GM19035 (cell line): ENCODE data around the gene NOC2L.
"Not testable (repeated sequence)": the region's sequence is repeated elsewhere in the genome, so short reads cannot be mapped to it uniquely, and the experiment has no call there.

Experiments
- ATAC-seq: cut with Tn5 transposase; IDR thresholded peaks from one replicate; pipeline ENCODE4 v1.9.1; 2021; ENCODE audit not compliant: unreplicated experiment

Gene NOC2L

GRCh38 chr1:994546-994945 is 35.5 kb upstream of the NOC2L start:
- ATAC-seq: not testable (repeated sequence)

DNA sequence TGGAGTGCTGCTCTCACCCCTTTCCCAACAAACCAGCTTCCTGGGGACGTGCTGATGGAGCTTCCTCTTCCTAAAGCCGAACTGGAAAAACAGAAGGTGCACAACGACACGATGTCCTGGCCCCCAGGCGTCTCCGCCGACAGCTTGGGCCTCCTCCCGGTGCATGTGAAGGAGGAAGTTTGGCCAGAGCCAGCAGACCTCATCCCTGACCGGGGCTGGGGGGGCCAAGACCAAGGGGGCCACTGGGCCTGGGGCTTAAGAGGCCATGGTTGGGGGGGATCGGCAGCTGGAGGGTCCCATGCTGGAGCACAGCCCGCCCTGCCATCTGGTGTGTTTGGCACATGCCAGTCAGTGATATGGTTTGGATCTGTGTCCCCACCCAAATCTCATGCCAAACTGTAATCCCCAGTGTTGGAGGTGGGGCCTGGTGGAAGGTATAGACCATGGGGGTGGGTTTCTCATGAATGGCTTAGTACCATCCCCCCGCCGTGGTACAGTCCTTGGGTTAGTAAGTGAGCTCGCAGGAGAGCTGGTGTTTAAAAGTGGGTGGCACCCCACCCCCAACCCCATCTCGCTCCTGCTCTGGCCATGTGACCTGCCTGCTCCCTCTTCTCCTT is 34.4 kb upstream of the NOC2L start:
- ATAC-seq: no peak

- no peak for ATAC-seq
Measured at GRCh38 chr1:992362-992761, 33.3 kb upstream of the NOC2L start.

- no peak for ATAC-seq
Measured at GRCh38 chr1:991895-992294, 32.8 kb upstream of the NOC2L start.

DNA sequence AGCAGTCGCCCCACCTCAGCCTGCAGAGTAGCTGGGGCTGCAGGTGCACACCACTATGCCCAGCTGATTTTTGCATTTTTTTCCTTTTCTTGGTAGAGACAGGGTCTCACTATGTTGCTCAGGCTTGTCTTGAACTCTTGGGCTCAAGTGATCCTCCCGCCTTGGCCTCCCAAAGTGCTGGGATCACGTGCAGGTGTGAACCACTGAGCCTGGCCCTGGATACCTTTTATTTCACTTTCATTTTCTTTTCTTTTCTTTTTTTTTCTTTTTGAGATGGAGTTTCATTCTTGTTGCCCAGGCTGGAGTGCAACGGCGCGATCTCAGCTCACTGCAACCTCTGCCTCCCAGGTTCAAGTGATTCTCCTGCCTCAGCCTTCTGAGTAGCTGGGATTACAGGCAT is 32.2 kb upstream of the NOC2L start:
- not testable (repeated sequence) for ATAC-seq

DNA sequence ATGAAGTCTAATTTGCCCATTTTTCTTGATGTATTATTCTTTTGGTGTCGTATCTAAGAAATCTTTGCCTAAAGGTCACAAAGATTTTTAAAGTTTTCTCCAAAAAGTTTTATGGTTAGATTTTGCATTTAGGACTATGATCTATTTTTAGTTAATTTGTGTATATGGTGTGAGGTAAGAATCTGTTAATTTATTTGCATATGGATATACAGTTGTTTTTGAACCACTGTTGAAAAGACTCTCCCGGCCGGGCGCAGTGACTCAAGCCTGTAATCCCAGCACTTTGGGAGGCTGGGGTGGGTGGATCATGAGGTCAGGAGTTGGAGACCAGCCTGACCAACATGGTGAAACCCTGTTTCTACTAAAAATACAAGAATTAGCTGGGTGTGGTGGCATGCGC is 29.0 kb upstream of the NOC2L start:
- not testable (repeated sequence) for ATAC-seq

DNA sequence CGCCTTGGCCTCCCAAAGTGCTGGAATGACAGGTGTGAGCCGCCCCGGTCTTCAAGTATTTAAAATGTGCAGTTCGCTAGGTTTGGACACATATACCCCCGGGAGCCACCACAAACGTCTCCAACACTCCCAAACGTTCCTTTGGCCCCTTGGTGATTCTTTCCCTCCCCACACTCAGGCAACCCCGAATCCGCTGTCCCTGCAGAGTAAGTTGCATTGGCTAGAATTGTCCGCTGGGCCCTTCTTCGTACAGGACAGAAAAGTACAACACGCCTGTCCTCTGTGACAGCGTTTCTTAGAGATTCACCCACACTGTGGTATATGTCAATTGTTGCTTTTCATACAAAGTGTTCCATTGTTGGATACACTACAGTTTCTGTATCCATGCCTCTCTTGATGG is 26.1 kb upstream of the NOC2L start:
- ATAC-seq: no peak

GRCh38 chr1:984476-984814 is 25.4 kb upstream of the NOC2L start:
- no peak for ATAC-seq

DNA sequence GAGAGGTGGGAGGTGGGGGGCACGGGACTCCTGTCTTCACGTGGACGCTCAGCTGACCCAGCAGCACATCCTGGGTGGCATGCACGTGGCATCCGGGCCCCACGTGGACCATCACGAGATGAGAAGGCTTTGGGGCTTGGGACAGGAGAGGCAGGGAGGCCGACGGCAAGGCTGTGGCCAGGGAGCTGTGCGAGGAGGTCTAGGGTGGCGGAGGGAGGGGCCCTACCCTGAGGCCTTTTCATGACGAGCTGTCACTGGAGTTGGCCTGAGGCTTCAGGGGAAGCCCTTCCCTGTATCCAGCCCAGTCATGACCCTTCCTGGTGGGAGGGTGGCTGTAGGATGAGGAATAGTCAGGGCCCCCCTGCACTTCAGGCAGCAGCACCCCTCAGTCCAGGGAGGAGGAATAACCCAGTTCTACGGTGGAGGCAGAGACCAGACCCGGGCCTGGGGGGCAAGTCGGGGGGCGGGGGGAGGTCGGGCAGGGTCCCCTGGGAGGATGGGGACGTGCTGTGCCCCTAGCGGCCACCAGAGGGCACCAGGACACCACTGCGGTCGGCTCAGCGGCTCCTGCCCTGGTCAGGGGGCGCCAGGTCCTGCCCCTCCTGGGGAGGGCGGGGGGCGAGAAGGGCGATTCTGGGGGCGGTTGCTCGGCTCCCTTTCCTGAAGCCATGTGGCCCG is 24.9 kb upstream of the NOC2L start:
- no peak for ATAC-seq

DNA sequence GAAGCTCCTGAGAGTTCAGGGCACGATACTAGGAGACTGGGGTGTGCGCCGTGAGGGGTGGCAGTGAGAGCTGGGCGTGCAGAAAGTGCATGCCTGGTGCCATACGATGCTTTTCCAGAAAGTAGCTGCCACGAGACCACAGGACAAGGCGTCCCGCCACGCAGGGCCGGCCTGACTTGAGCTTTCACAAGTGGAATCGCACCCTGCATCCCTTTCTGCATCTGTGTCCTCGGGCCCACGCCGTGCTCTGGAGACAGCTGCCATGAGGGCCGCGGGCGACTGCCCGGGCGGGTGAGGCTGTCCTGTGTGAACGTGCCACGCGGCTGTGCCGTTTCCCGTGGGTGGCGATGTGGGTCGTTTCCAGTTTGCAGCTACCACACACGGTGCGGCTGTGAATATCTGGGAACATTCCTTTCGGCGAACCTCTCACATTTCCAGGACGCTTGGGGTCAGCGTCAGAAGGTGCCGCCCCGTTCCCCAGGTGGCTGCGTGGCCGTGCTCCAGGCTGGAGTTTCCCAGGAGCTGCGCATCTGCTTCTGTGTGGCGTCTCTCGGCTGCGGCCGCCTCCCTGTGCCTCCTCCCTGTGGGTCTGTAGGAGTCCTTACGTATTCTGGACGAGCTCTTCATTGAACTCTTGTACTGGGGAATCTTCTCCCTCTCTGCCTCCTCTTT is 23.8 kb upstream of the NOC2L start:
- no peak for ATAC-seq

GRCh38 chr1:981955-982558 is 23.0 kb upstream of the NOC2L start, which contains the start of gene PERM1:
Gene PERM1 (minus strand): TSS chr1:982093. CDS start chr1:981029, 1,064 bp downstream.
- ATAC-seq: no peak

DNA sequence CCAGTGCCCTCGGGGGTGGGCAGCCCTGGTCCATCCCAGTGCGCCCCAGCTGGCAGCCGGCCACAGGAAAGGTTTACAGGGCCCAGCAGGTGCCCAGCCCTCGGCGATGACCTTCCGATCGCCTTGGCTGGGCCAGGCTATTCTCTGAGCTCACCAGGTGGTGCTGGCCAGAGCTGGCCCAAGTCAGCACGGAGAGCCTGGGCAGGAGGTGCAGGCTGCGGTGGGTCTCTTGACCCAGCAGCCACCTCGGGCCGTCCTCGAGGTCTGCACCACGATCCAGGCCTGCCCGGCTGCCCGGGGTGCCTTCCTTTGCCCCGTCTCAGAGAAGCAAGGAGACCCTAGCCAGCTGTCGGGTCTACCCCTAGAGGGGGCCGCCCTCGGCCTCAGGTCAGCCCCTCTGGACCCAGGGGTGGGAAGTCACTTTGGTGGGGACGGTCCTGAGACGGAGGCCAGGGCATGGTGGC is 22.5 kb upstream of the NOC2L start:
- no peak for ATAC-seq

DNA sequence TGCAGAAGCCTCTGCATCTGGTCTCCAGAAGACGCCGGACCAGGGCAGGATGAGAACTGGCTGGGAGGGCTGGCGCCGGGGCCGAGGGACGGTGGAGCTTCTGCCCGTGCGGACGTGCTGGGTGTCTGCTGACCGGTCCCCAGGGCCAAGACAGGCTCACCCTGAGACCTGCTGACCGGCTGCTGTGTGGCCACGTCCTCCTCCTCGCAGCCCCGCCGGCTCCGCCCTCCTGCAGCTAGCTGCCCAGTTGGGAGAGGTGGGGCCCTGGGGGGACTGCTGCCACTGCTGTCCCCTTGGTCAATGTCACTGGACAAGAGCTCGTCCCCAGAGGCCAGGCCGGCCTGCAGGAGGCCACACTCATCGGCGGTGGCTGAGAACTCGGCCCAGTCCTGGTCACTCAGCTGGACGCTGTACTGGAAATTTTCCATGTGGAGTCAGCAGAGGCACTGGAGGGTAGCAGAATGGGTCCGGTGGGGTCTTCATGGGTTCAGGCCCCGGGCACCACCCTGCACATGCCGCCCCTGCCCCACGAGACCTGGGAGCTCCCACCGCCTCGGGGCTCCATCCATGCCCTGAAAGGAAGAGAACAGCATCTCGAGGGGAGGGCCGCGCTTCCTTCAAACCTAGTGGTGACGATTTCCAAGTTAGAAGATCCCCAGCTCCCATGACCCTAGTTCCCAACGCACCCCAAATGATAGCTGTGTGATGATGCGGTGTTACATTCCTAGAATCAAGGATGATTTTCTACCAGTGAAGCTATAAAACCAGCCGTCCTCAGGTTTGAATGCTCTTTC is 21.7 kb upstream of the NOC2L start:
- ATAC-seq: no peak

DNA sequence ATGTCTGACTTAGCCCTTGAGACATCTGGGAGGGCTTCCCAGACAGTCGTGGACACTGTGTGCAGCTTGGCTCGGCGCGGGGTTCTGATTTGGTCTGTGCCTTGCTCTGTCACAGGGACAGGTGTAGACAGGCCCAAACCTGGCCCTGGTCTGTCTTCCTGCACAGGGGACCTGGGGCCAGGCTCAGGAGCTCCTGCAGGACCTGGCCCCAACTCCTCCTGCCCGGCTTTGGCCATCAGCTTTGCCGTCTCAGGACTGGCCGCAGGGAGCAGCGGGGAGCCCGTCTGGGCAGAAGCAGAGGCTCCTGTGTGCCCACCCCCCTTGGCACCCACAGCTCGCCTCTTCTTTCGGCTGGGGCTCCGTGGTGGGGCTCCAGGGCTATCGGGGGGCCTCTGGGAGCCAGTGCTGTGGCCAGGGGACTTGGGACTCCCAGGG is 21.1 kb upstream of the NOC2L start:
- no peak for ATAC-seq

GRCh38 chr1:979744-980072 is 20.7 kb upstream of the NOC2L start:
- no peak for ATAC-seq

DNA sequence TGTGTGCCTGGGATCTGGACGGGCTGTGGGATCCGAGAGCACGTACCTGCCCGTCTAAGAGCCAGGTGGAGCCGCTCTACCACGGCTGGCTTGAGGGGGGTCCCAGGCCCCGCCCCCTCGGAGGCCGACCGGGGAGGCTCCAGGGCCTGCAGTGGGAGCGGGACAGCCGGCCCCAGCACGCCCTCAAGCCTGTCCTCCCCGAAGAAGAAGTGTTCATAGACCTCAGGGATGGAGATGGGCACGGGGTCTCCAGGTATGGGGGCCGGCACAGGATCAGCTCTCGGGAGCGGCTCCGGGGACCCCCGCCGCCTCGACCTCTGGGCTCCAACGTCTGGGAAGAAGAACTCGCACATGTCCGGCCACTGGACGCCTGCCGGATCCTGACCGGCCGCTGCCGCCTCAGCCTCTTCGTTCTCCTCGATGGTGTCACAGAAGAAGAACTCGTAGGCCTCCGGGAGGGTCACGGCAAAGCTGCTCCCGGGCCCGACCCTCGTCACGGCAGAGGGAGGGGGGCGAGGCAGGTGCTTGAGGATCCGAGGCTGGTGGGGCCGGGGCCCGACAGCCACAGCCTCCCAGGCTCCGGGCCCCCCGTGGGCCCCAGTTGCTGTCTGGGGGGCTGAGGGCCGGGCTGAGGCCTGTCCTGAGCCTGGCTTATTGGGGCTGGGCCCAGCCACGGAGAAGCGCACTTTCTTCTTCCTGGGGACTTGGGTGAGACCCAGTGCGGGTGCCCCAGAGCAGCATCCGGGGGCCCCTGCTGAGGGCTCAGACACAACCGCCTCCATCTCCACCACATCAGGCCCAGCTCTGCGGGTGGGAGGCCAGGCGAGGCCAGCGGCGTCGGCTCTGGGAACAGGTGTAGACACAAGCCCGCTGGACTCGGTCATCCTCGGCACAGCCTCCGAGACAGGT is 20.0 kb upstream of the NOC2L start:
- no peak for ATAC-seq

- no peak for ATAC-seq
Measured at GRCh38 chr1:978069-978834, 19.2 kb upstream of the NOC2L start.

DNA sequence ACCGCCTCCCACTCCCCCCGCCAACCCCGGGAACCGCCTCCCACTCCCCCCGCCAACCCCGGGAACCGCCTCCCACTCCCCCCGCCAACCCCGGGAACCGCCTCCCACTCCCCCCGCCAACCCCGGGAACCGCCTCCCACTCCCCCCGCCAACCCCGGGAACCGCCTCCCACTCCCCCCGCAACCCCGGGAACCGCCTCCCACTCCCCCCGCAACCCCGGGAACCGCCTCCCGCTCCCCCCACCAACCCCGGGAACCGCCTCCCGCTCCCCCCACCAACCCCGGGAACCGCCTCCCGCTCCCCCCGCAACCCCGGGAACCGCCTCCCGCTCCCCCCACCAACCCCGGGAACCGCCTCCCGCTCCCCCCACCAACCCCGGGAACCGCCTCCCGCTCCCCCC is 17.7 kb upstream of the NOC2L start:
- ATAC-seq: not testable (repeated sequence)

- peak; percentile 55 for ATAC-seq
Measured at GRCh38 chr1:975896-976683, 17.0 kb upstream of the NOC2L start.
